RPMI8226 (cell line): ENCODE results near the gene PVR.
"Not testable (repeated sequence)": the region's sequence is repeated elsewhere in the genome, so short reads cannot be mapped to it uniquely, and the experiment has no call there.

Source experiments
- DNase-seq: peaks from one replicate; pipeline ENCODE4 v3.0.0-alpha.2; 2015

PVR gene

GRCh38 chr19:44643605-44644401 lies at the start of gene PVR:
PVR (plus strand) TSS chr19:44643910; CDS start chr19:44644097, 187 bp downstream.
- DNase-seq, result peak; percentile 50

- DNase-seq, result no peak
These were observed 47.1 kb upstream of the PVR start for GRCh38 chr19:44596428-44597130.

DNA sequence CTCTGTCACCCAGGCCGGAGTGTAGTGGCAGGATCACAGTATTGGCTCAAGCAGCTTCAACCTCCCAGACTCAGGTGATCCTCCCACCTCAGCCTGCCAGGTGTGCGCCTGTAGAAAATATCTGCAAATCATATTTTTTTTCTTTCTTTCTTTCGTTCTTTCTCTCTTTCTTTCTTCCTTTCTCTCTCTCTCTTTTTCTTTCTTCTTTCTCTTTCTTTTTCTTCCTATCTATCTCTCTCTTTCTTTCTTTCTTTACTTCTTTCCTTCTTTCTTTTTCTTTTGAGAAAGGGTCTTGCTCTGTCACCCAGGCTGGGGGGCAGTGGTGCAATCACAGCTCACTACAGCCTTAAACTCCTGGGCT lies 46.6 kb upstream of the PVR start:
- no peak for DNase-seq

DNA sequence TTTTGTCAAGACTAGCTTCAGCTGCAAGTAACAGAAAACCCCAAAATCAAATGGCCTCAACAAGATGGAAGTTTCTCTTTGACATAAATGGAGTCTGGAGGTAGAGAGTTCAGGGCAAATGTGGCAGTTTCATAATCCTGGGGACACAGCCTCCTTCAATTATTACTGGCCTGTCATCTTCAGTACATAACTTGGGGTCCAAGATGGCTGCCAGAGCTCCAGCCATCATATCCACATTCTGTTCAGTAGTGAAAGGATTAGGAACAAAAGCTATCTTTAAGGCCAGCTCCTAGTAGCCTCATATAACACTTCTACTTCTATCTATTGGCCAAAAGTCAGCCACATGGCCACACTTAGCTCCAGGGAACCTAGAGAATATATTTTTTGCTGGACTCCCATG lies 45.4 kb upstream of the PVR start:
- DNase-seq, result no peak

DNA sequence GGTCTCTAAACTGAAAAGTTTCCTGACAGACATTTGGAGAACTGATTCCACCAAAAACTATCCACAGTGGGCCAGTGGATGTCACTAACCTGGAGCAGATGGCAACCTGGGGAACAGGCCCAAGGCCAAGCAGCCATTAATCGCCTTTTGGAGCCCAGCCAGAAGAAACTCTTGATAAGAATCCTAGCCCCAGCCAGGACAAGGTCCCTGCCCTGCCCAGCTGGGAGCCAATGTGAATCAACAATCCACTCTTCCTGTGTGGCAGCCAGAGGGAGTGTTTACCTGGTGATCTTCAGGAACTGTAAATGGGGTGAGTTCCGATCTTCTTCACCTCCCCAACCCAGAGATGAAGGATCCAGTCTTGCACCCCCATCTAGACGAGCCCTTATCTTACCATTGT lies 44.8 kb upstream of the PVR start:
- no peak for DNase-seq

GRCh38 chr19:44600466-44600865 lies 43.2 kb upstream of the PVR start:
- DNase-seq, result no peak

GRCh38 chr19:44602081-44602480 lies 41.6 kb upstream of the PVR start:
- DNase-seq, result no peak

- no peak for DNase-seq
These were observed 40.3 kb upstream of the PVR start for GRCh38 chr19:44603201-44603945.

DNA sequence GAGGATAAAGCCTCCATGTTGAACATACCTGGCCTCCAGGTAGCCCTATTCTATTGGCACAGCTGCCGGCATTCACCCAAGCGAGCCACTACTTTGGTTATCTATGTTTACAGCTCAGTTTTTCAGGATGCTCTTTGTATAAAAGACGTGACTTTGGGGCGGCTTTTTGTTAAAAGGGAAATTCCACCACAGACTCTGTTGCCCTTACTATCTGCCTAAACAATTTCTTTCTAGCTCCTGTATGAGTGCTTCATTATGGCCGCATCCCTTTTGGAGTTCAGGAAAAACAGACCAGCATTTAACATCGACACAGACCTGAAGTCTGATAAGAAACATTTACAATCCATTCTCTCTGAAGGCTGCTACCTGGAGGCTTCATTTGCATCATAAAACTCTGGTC lies 39.5 kb upstream of the PVR start:
- DNase-seq, result no peak

- DNase-seq, result no peak
These were observed 38.2 kb upstream of the PVR start for GRCh38 chr19:44605547-44605946.

GRCh38 chr19:44607049-44607448 lies 36.7 kb upstream of the PVR start:
- DNase-seq, result no peak

GRCh38 chr19:44607917-44608316 lies 35.8 kb upstream of the PVR start:
- no peak for DNase-seq

DNA sequence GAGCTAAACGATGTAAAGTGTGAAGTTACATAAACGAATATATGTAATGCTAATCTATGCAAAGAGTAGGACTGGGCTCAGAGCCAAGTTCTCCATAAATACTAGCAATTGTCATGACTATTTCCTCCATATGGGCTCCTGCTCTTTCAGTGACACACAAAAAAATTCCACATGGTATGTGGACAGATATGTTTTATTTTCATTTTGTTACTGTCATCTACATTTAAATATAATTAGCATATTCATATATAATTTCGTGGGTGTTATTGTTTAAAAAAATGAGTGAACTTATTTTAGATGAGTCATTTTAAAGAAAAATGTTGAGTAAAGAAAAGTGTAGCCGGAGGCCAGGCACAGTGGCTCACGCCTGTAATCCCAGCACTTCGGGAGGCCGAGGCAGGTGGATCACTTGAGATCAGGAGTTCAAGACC lies 35.3 kb upstream of the PVR start:
- no peak for DNase-seq

DNA sequence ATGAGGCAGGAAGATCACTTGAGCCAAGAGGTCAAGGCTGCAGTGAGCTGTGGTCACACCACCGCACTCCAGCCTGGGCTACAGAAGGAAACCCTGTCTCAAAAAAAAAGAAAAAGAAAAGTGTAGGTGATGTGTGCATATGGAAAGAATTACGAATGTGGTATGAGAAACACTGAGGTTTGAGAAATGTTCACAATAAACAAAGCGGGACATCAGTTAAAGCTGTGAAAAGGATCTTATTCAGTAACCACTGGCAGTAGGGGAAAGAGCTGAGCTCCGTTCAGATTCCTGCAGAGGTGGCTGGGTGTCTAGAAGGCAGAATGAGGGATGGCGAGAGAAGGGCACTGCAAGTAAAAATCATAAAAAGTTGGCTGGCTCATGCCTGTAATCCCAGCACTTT lies 34.5 kb upstream of the PVR start:
- DNase-seq, result no peak

GRCh38 chr19:44610497-44610896 lies 33.2 kb upstream of the PVR start:
- DNase-seq, result not testable (repeated sequence)

DNA sequence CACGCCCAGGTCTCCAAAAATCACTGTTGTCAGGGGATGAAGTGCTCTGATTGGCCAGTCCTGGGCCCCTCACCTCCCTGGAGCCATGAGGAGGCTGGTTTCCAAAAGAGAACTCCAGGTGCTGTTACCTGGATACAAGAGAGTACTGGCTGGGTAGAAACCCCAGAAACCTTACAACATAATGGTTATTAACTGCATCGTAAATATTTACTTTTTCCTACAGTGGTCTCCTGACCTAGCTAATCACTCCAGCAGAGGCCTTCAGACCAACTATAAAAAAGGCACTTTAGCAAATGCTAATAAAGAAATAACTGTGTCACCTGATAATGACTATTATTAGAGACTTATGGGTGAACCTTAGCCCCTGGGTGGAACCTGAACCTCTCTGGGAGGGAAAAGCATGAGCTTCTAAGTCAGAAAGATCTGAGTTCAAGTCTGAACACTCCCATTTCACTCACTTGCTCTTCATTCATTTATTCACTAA lies 31.9 kb upstream of the PVR start:
- DNase-seq, result no peak

DNA sequence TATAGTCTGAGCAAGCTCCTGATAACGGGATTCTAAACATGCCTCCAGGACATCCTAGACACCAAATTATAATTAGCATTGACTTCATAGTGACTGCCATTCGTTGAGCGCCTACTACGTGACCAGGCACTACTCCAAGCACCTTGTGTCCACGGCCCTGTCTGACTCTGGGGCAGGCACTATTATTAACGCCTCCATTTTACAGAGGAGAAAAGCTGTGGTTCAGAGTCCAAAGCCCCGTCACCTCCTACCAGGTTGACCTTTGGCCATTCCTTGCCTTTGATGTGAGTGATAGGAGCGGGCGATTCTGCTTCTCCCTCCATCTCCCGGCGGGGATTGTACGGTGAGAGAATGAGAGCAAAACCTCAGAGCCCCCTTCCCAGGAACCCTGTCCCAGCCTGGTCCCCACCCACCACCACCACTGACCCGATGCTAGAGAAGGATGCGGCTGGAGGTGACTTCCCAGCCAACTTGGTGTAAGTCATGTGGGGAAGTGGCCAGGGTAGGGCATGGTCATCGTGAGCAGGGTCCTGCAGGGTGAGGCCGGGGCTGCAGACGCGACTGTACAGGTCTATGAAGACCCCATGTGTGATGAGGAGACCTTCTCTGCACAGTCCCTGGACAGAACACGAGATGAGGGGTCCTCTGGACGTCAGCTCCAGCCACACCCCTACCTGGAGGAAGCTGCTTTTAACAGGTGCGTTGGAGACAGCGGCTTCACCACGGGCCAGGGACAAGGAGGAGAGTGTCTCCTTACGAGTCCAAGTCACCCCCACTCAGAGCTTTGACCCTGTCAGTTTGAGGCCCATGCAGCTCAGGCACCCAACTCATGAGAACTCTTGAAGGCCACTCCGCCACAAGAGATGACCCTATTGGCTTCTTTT lies 30.2 kb upstream of the PVR start, which contains the start of gene IGSF23:
TSS of gene IGSF23 (plus strand) at position 269 of the 884 bp plus-strand sequence. CDS start at position 352, 83 bp downstream.
- DNase-seq, result no peak

DNA sequence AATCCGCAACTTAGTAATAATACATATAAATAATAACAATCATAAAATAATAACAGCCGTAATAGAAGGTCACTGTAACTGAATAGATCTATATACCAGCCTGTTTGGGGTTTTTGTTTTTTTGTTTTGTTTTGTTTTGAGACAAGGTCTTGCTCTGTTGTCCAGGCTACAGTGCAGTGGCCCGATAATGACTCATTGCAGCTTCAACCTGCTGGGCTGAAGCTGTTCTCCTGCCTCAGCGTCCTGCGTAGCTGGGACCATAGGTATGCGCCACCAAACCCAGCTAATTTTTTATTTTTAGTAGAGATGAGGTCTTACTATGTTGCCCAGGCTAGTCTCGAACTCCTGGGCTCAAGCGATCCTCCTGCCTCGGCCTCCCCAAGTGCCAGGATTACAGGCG lies 29.4 kb upstream of the PVR start:
- no peak for DNase-seq

DNA sequence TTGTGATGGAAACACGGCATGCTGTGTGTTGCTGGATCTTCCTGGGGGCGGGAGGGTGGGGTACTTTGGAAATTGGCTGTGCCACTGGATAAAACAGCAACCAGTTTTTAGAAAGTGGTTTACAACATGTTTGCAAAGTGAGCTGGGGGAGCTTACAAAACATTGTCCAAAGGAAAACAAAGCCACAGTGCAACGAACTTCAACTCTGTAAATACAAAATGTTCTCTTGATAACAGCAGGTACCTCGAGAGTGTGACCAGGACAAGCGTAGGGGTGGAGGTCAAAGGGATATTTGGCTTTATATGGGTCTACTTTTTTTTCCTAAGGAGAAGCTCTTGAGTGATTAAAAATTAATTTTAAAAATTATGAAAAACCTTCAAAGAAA lies 27.9 kb upstream of the PVR start:
- DNase-seq, result no peak

DNA sequence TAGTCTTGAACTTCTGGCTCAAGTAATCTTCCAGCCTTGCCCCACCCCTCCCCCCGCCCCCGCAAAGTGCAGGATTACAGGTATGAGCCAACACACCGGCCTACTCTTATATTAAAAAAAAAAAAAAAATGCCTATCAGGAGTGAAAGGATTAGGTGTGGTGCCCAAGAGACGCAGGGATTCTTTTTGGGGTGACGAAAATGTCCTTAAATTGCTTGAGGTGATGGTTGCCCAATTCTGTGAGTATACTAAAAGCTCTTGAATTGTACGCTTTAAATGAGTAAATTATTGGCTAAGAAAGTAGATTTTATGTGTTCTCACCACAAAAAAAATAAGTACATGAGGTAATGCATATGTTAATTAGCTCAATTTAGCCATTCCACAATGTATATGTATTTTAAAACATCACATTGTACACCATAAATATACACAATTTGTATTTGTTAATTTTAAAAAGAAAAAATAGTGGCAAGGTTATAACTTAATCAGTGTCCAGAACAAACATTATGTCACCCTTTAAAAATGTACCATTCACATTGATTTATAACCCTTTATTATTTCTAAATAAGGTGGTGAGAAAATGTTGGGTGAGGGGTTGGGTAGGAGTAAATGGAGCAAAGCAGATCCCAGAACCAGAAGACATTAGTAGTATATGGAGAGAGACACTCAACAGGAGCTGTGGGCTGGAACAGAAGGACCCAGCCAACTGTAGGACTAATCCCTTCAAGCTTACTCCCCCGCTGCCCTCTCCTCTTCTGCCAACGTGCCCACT lies 26.4 kb upstream of the PVR start:
- no peak for DNase-seq

DNA sequence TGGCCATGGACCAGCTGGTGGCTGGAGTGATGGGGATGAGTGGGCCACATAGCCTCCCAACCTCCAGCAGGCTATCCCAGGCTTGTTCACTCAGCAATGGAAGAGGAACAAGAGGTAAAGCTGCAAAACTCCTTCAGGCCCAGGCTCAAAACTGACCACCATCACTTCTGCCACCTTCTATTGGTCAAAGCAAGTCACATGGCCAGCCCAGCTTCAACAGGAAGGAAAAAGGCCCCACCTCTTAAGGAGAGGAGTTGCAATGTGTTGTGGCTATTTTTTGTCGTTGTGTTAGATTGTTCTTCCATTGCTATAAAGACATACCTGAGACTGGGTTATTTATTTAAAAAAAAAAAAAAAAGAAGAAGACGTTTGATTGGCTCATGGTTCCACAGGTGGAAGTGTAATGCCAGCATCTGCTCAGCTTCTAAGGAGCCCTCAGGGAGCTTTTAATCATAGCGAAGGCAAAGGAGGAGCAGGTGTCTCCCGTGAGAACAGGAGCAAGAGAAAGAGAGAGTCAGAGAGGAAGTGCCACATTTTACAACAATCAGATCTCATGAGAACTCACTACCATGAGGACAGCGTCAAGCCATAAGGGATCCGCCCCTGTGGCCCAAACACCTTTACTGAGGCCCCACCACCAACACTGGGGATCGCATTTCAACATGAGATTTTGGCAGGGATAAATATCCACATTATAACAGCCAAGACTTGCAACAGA lies 24.9 kb upstream of the PVR start:
- no peak for DNase-seq
